ENCODE data around the gene CYP27C1.

CYP27C1 gene

DNA sequence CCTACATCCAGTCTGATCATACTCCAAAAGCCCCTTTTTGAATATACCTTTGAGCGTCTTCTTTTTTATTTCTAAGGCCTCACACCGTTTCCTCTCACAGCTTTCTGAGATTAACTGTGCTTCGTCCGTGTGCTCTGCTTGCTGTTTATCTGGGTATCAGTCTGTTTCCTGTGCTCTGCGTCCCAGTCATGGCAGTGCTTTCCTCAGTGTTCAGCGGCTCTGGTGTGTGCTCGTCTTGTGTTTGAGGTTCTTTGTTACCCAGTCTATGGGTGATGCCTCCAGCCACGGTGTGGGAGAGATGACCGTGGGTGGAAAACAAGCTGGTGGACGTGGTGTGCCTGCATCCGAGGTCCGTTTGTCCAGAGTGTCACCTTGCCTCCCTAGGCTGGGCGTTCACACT lies 79.6 kb downstream of the CYP27C1 start:
- TF ChIP-seq, protein P1, sequence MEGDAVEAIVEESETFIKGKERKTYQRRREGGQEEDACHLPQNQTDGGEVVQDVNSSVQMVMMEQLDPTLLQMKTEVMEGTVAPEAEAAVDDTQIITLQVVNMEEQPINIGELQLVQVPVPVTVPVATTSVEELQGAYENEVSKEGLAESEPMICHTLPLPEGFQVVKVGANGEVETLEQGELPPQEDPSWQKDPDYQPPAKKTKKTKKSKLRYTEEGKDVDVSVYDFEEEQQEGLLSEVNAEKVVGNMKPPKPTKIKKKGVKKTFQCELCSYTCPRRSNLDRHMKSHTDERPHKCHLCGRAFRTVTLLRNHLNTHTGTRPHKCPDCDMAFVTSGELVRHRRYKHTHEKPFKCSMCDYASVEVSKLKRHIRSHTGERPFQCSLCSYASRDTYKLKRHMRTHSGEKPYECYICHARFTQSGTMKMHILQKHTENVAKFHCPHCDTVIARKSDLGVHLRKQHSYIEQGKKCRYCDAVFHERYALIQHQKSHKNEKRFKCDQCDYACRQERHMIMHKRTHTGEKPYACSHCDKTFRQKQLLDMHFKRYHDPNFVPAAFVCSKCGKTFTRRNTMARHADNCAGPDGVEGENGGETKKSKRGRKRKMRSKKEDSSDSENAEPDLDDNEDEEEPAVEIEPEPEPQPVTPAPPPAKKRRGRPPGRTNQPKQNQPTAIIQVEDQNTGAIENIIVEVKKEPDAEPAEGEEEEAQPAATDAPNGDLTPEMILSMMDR (conservative IDR thresholded peaks at IDR 0.05; ENCODE audit: low read depth, low read length): no peak
- no peak overlapping the region for H3K4me3 ChIP-seq (ENCODE audit: low read length)
- DNase-seq (ENCODE audit: low read depth): no peak

DNA sequence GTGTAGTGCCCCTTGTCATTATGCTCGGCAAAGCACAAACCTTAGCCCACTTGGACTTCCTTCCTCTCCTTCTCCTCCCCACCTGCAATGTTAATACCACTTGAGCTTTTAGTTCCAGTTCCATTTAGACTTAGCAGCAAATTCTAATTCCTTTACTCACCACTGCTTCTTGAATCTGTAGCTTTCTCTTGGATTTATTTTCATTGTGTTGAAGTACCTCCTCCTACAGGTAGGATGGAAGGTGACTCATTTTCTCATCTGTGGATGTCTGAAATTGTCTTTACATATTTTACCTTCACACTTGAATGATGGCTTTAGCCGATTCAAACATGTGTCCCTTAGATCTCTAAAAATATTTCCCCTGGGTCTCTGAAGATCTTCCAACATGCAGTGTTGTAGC lies 80.3 kb downstream of the CYP27C1 start:
- TF ChIP-seq, protein P1 (conservative IDR thresholded peaks at IDR 0.05; ENCODE audit: low read depth, low read length): no peak
- H3K4me3 ChIP-seq (ENCODE audit: low read length): no peak overlapping the region
- DNase-seq (ENCODE audit: low read depth): no peak

DNA sequence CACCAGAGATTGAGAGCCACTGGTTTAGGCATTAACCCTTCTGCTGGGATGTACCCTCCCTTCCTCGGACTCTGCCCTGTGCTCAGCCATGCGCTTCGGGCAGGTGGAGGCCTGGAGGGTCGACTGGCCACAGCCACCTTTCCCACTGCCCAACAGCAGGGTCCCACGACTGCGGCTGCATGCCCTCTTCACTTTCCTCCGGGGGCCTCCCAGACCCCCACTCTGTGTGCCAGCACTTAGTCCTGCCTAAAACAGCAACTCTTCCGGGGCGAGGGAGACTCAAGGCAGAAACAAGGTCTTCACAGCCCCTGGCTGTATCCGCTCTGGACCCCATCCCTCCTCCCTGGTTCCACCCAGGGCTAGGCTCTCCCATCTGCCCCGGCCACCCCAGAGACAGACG lies 81.8 kb downstream of the CYP27C1 start:
- DNase-seq (ENCODE audit: low read depth): no peak
- no peak overlapping the region for H3K4me3 ChIP-seq (ENCODE audit: low read length)
- TF ChIP-seq, protein P1 (conservative IDR thresholded peaks at IDR 0.05; ENCODE audit: low read depth, low read length): no peak

DNA sequence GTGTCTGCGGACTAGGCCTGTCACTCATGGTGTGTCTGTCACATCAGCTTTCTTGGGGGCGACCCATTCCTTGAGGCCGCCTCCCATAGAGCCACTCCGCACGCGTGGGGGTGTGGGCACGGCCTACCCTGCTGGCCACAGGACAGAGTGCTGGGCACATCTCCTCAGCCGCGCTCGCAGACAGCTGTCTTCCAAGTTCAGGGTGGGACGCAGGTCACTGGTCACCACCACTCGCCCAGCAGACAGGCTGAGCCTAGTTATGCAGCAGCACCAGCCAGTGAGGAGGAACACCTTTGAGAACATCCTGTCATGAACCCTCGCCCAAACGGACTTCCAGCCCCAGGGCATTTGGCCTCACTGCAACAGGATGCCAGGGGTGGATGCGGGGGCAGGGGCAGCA lies 82.4 kb downstream of the CYP27C1 start:
- DNase-seq (ENCODE audit: low read depth): no peak
- TF ChIP-seq, protein P1 (conservative IDR thresholded peaks at IDR 0.05; ENCODE audit: low read depth, low read length): no peak
- H3K4me3 ChIP-seq (ENCODE audit: low read length): no peak overlapping the region

DNA sequence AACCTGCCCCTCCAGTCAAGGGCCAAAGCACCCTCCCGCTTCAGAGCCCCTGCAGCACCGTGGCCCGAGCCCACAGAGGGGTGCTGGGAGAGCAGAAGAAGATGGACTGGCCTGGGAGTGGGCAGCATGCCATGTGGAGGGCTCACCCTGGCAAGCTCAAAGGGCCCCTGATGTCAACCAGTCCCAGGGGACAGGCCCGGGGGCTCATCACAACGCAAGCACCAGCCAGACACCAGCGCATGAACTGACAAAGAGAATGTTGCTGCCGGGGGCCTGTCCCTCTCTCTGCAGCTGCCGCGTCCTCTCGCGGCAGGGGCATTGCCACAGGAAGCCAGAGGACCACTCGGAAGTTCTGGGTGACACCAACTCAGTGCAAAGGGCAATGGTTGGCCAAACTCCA lies 82.9 kb downstream of the CYP27C1 start:
- TF ChIP-seq, protein P1 (conservative IDR thresholded peaks at IDR 0.05; ENCODE audit: low read depth, low read length): no peak
- no peak overlapping the region for H3K4me3 ChIP-seq (ENCODE audit: low read length)
- DNase-seq (ENCODE audit: low read depth): no peak

DNA sequence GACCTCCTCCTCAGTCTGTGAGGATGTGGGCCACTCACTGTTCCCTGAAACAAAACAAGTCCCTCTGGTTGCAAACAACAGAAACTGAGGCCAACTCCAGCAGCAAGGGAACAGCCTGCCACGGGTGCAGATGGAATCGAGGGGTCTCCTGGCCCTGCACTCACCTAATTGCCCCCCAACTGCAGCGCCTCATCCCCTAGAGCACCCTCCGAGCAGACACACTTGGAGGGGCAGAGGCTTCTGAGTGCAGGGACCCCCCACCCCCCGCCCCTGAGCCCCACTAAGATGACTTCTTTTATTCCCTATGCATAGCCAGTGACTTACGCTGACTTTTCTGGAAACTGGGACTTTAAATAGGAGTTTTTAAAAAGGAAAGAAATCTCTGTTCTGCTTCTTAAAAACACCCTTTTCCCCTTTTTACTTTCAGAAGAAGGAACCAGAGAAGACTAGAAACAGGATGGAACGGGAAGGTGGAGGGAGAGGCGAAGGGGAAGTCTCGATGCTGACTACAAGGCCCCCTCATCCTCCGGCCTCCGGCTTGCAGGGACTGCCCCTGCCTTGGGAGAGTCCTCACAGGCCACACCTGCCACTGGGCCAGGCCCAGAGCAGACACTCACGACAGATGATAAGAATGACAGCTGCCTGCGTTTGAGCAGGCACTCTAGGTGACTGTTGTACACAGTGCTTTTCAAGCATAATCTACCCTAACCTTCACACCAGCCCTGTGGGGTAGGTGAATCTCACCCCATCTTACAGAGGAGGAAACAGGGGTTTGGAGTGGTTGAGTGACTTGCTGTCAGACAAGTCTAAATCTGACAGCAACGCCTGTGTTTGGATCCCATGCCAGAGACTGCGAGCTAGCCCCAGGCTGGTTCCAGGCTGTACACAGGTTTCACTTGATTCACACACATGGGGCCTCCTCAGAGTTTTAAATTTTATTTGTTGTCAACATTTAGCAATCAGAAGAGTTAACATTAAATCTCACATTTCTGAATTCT lies 85.0 kb downstream of the CYP27C1 start:
- TF ChIP-seq, protein P1 (conservative IDR thresholded peaks at IDR 0.05; ENCODE audit: low read depth, low read length): no peak
- no peak for DNase-seq (ENCODE audit: low read depth)
- no peak overlapping the region for H3K4me3 ChIP-seq (ENCODE audit: low read length)

DNA sequence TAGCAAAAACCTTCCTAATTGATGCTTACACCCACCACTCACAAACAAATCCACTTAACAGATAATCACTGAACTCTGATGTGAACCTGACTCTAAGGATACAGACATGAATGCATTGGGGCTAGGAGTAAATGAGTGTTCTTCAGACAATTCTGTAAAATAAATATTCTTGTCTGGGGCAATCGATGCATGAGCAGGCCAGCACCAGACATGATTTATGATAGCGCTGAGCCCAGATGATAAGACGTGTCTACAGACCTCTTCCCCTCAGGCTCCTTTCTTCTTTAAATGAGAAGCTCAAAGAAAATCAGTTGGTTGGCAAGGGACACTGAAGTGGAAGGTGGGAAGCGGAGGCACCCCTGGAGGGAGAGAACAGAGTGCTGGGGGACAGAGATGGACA lies 85.9 kb downstream of the CYP27C1 start:
- TF ChIP-seq, protein P1 (conservative IDR thresholded peaks at IDR 0.05; ENCODE audit: low read depth, low read length): no peak
- H3K4me3 ChIP-seq (ENCODE audit: low read length): no peak overlapping the region
- DNase-seq (ENCODE audit: low read depth): no peak

Data from retinal pigment epithelial cell (primary cell).